GM18868 (cell line): ENCODE measurements around the gene EIF2B1.

Experiments used
- ATAC-seq: cut with Tn5 transposase; IDR thresholded peaks from one replicate; pipeline ENCODE4 v1.9.1; 2021; ENCODE audit warnings: mild to moderate bottlenecking, moderate library complexity; ENCODE audit not compliant: unreplicated experiment

The EIF2B1 gene

DNA sequence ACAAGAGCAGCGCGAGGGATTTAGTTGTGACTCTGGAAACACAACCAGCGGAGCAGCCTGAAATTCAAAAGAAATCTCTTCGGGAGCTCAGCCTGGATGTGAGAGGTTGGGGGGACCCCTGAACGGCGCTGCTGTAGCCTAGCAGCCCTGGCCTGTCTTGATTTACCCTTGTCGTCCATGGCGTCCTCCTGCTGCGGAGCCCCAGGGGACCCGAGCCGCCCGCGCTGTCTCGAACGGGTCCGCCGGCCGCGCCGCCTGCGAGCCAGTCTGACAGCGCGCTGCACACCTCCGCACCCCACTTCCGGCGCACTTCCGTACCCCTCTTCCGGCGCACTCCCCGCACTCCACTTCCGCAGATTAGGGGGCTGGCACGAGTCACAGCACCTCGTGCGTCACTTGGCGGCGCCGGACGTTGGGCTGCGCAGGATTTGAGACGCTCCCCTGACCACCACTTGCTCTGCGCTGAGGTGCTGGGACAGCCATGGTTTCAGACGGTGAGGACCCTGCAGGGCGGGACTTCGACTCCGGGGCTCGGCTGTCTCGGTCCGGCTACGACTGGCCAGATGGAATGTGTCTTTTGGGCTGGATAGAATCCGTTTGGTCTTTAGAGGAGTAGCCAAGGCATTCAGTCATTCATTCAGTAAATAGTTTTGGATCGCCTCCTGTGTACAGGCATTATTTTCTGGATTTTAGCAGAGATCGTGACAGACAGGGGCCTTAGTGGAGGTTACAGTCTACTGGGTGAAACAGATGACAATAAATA, at the start of gene EIF2B1, which contains the start of gene GTF2H3:
EIF2B1 (minus strand) TSS at position 308 of the 763 bp plus-strand sequence; CDS start at position 179, 129 bp downstream.
GTF2H3 (plus strand) TSS at position 451 of the 763 bp plus-strand sequence; CDS start at position 482, 31 bp downstream.
- ATAC-seq, result peak; percentile 98

DNA sequence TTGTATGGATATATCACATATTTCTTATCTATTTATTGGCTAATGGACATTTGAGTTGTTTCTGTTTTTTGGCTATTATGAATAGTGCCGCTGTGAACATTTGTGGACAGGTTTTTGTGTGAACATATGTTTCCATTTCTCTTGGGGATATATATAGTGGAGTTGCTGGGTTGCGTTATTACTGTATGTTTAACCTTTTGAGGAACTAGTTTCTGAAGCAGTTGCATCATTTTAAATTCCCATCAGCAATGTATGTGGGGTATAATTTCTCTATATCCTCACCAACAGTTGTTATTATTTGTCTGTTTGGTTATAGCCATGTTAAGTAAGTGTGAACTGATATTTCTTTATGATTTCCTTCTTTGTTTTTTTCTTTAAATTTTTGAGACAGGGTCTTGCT, 48.1 kb upstream of the EIF2B1 start:
- ATAC-seq, result peak; percentile 55

DNA sequence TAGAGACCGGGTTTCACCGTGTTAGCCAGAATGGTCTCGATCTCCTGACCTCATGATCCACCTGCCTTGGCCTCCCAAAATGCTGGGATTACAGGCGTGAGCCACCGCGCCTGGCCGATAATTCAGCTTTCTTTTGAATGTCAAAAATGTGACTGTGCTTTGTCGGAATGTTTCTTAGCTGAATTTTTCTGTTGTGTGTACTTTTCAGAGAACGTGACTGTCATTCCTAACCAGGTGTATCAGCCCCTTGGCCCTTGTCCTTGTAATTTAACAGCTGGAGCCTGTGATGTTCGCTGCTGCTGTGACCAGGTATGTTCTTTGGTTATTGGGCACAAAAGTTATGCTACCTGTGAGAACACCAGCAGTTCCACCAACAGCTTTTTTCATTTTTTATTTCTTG, 45.5 kb upstream of the EIF2B1 start:
- no peak for ATAC-seq

DNA sequence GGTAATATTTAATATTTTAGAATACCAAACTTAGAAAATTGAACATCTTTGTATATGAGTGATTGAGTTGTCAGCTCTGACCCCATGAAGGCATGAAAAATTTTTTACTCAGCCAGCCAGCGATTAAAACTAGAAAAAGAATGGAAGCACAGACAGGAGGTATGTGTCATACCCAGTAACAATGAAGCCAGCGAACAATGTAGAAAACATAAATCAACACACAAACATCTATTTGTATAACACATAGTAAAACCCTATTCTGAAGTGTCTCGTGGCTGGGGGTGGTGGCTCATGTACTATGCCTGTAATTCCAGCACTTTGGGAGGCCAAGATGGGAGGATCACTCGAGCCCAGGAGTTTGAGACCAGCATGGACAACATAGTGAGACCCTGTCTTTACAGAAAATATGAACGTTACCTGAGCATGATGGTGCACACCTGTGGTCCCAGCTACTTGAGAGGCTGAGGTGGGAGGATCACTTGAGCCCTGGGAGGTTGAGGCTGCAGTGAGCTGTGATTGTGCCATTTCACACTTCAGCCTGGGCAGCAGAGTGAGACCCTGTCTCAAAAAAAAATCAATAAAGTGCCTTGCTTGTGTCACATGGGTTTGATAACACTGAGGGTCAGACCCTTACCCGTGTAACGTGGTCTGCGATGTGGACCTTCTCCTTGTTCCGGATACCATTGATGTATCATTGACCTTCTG, 43.3 kb upstream of the EIF2B1 start:
- ATAC-seq, result no peak

DNA sequence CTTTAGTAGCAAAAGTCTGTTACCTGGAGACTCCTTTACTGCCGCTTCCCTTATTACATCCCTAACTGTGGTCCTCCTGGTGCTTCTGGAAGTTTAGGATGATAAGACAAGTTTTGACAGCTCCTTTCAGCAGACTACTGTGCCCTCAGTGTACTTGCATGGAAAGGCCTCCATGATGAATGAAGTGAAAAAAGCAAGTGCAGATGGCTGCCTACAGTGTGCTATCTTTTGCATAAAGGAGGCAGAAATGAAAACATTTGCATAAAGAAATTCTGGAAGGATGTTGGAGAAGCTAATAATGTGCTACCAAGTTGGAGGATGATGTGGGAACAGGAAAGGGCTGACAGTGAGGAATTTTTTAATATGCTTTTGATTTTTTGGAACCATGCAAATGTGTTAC, 42.0 kb upstream of the EIF2B1 start:
- ATAC-seq, result no peak

DNA sequence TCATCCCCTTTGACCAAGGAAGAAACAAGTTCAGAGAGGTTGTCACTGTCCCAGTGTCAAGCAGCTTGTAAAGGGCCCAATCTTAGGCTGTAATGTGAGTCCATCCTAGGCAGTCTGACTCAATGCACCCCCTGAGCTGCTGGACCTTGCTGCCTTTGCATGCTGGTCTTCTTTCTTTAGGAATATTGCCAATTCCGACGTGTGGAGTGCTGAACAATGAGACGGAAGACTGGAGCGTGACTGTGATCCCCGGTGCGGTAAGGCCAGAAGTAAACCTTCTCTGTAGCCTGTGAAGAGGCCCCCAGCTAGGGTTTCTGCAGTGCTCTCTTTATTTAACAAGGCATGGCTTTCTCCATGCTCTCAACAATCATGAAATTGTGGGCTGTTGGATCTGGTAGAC, 38.4 kb upstream of the EIF2B1 start:
- ATAC-seq, result no peak

DNA sequence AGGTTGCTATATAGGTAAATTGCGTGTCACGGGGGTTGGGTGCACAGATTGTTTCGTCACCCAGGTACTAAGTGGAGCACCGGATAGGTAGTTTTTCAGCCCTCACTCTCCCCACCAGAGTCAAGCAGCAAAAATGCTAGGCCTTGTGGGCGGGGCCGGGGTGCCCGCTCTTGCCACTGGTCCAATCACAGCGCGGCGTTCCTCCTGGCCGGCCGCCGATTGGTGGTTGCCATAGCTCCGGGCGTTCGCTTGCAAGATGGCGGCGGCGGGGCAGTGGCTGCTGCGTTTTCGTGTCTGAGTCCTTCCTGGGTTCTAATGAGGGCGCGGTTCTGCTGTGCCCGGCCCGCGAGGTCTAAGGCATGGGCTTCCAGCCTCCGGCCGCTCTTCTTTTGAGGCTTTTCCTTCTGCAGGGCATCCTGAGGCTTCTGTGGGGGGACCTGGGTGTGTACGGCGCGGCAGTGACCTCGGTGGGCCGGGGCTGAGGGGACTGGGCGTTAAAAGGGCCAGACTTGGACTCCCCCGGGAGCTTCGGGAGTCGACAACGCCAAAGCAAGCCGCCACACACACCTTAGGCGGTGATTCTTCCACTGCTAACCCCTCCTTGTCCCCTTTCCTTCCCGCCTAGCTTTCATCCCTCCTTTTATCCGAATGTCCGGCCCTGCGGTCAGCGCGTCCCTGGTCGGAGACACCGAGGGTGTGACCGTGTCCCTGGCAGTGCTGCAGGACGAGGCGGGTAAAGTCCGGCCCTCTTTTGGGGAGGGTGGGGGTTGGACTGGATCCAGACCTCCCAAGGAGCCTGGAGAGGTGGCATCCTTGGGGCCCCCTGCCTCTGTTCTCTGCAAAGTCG, 37.6 kb upstream of the EIF2B1 start, which contains the start of gene TCTN2:
TCTN2 (plus strand) TSS at position 232 of the 847 bp plus-strand sequence; CDS start at position 360, 128 bp downstream.
- ATAC-seq, result peak; percentile 99

DNA sequence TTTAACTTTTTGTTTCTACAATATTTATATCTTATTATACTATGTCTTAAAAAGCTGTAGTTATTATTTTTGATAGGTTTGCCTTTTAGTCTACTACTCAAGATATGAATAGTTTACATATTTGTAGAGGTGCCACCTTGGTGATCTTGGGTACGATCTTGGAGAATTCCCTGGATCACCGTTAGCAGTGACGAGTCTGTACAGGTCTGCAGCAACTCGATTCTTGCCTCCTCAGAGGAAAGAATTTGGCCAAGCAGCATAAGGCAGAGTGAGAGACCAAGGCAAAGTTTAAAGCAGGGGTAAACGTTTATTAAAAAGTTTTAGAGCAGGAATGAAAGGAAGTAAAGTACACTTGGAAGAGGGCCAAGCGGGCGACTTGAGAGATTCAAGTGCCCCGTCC, 34.3 kb upstream of the EIF2B1 start:
- ATAC-seq, result no peak

DNA sequence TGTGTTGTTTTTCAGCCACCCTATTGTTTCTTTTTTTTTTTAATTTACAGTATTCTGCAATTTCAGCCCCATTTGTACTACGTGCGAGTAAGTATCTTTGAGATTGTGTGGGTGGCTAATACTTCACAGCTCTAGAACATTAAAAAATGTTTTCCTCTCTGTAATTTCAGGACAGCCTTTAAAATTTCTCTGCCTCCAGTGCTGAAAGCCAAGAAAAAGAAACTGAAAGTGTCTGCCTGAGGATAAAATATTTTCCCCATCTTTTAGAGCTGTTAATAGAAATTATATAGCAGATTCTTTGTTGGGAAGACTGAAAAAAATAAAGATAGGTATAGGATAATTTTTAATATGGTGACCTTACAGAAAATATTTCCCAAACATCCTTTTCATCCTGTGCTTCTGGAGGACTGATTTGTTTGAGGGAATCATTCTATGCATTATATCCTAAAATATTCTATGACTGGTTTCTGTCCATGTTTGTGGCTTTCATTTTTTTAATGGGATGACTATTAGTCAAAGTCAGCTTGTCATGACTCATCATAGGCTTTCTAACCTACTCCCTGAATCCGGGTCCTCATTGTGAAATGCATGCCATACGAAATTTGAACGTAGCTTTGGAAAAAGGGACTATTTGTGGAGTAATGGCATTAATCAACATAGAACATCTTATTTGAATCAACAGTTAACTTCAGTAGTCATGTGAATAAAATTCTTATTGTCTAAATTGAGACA, 26.7 kb upstream of the EIF2B1 start:
- ATAC-seq, result no peak

DNA sequence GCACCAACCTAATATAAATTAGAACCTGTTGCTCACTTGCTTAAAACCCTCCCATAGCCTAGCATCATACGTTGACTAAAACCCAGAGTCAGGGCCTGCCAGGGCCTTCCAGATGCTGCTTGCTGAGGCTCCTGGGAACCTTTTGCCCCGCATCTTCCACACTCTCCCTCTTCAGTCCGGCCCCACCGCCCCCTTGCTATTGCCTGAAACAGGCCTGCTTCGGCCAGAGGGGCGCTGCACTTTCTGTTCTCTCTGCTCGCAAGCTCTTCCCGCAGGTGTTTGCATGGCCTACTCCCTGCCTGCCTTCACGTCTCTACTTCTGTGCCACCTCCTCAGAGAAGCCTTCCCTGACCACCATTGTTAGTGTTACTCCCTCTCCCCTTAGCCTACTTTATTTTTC, 23.7 kb upstream of the EIF2B1 start:
- no peak for ATAC-seq

DNA sequence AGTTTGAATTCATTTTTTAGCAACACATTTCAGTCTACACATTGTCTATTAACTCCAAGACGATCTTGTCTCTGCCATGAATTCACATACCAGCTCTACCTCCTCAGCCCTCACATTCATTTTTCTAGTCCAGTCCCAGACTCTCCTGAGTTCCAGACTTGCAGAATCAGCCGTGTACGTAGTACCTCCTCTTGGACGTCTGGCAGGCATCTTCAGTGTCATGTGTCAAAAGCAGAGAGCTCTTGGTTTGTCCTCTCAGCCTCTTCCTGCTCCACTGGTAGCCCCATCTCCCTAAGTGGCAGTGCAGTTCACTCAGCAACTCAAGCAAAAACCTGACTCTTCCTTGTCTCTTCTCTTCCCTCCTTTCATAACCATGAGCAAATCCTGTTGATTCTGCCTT, 22.9 kb upstream of the EIF2B1 start:
- ATAC-seq, result no peak

DNA sequence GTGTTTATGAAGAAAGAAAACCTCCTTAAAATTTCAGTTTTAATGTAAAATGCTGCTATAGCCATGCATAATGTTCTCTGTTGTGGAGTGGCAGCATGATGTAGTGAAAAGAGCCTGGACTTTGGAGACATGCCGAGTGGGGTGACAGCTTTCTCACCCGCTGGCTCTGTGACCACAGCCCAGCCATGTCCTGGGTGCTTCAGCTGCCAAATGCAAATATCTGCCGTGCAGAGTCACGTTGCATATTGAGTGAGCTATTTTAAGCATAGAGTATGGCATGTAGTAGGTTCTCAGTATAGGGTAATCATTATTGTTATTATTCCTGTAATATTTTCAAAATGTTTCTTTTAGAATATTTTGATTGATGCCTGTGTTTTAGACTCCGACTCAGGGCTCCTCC, 21.9 kb upstream of the EIF2B1 start:
- no peak for ATAC-seq

DNA sequence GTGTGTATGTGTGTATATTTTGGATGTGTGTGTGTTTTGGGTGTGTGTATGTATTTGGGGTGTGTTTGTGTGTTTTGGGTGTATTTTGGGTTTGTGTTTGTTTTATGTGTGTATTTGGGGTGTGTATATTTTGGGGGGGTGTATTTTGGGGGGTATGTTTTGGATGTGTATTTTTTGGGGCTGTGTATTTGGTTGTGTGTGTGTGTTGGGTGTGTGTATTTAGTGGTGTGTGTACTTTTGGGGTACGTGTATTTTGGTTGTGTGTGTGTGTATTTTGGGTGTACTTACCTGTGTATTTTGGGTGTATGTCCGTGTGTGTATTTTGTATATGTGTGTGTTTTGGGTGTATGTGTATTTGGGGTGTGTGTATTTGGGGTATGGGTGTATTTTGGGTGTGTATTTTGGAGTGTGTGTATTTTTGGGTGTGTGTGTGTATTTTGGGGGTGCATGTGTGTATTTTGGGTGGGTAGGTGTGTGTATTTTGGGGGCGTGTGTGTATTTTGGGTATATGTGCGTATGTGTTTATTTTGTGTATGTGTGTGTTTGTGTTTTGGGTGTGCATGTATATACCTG, 20.7 kb upstream of the EIF2B1 start:
- ATAC-seq, result no peak

DNA sequence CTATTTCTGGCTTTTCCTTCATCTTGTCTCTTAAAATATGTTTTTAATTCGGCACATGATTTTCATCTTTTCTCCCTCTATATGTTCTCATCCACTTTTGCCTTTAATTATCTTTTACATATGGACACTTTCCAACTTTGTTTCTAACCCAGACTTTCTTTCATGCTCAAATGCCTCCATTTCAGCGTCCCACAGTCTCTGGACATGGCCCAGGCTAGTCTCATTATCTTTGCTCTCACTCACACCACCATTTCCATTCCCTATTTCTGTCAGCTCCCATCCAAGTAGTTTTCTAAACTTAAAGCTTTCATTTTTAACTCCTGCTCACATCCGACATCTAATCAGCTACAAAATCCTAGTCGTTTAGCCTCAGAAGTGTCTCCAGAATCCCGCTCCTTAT, 14.9 kb upstream of the EIF2B1 start:
- ATAC-seq, result no peak

DNA sequence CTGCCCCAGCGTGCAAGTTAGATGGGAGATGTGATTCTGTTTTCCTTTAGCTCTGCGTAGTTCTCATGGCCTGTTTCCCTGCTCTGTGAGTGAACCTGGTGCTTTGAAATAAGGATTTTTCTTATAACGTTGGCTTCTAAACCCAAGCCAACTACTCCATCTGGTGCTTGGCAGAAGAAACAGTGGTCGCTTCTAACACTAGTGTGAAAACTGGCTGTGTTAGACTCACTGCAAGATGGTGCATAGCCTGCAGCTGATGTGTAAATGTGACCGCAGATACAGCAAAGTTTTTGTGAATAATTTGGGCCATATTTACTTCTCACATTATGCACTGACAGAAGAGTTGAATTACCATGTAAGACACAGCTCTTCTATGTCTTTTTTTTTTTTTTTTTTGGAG, 12.4 kb upstream of the EIF2B1 start:
- ATAC-seq, result no peak

DNA sequence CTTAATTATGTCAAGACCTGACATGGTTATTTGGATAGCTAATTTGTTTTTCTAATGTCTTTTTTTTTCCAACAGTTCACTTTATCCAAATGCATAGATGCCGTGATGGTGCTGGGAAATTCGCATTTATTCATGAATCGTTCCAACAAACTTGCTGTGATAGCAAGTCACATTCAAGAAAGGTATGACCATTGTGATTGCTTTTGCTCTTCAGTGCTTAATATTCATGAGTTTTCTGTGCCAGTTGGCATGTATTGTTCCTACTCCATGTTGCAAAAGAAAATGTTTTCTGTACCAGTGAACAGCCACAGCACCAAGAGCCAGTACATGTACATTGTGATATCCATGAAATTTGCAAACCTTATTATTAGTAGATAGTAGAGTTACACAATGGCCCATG, 11.9 kb upstream of the EIF2B1 start:
- ATAC-seq, result no peak

DNA sequence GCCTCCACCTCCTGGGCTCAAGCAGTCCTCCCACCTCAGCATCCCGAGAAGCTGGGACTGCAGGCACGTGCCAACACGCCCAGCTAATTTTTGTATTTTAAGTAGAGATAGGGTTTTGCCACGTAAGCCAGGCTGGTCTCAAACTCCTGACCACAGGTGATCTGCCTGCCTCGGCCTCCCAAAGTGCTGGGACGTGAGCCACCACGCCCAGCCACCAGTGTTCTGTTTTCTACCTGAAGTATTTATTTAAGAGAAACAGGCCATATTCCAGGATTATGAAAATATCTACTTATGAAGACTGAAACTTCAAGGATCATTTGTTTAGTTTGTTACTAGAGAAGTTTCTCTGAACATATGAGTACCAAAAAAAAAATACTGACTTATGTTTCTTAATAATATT, 10.4 kb upstream of the EIF2B1 start:
- ATAC-seq, result no peak

DNA sequence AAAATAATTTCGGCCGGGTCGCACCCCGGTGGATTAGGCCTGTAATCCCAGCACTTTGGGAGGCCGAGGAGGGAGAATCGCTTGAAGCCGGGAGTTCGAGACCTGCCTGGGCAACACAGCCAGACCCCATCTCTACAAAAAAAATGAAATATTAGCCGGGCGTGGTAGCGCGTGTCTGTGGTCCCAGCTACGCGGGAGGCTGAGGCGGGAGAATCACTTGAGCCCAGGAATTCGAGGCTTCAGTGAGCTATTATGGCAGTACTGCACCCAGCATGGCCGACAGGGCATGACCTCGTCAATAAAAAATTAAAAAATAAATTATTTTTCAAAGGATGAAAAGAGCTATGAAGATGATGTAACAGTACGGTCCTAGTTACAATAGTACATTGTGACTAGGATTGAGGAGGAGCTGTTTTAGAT, 666 bp upstream of the EIF2B1 start:
- ATAC-seq, result no peak

DNA sequence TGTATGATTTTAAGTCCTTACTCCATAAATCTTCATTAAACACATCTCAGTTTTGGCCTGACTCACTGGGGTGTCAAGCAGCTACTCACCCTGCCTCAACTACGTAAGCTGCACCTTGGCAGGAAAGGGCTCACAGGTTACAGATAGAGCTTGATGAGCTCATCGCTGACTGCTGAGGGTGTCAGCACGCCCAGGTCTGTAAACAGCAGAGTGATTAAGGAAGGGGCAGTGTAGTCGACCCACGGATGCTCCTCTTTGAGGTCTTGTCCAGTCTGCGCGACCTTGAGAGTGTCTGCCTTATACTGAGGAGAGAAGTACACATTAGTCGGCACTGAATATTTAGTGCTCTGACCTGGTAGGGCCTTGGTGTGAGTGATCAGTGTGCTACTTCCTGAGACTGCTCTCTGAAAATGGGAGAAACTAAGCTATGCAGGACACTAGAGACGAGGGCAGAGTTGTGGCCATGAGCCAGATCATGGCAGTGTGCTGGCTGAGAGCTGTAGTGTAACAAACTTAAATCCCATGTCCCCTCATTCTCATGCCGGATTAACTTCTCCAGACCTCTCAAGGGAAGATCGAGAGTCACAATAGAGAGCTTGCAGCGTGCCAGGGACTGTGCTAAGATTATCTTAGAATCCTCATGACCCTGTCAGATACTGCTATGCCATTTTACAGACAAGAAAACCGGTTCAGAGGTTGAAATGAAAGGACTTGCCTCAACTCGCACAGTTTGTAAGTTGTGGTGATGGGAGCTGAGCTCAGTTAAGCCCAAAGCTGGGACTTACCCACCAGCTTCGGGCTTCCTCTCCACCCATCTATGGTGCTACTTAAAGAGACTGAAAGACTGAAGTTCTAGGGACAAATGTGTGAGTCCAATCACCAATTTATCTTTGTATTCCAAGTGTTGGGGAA, 11.6 kb downstream of the EIF2B1 start:
- ATAC-seq, result no peak
